HEK293T (cell line): ENCODE data around the gene STYXL1.

Source experiments
- BHLHE40 ChIP-seq: fragments of 450-650 bp; IDR thresholded peaks from 2 replicates; pipeline ENCODE4 v1.6.1; 2016; ENCODE audit warnings: mild to moderate bottlenecking, moderate library complexity, borderline replicate concordance
- CTBP1 ChIP-seq: fragments of 450-650 bp; IDR thresholded peaks from 2 replicates; pipeline ENCODE4 v1.6.1; 2016; ENCODE audit warnings: borderline replicate concordance
- ELF4 ChIP-seq: fragments of 450-650 bp; IDR thresholded peaks from 2 replicates; pipeline ENCODE4 v1.6.1; 2017; ENCODE audit warnings: antibody characterized with exemption
- FOXA1 ChIP-seq: fragments of 450-650 bp; IDR thresholded peaks from 2 replicates; pipeline ENCODE4 v1.6.1; 2016; ENCODE audit warnings: mild to moderate bottlenecking
- FOXK2 ChIP-seq: fragments of 450-650 bp; IDR thresholded peaks from 2 replicates; pipeline ENCODE4 v1.6.1; 2016; ENCODE audit warnings: mild to moderate bottlenecking
- FOXM1 ChIP-seq: fragments of 450-650 bp; IDR thresholded peaks from 2 replicates; pipeline ENCODE4 v1.6.1; 2017; ENCODE audit warnings: mild to moderate bottlenecking, borderline replicate concordance
- HDGF ChIP-seq: fragments of 450-650 bp; IDR thresholded peaks from 2 replicates; pipeline ENCODE4 v1.6.1; 2017; ENCODE audit warnings: antibody characterized with exemption, borderline replicate concordance
- LEF1 ChIP-seq: fragments of 450-650 bp; IDR thresholded peaks from 2 replicates; pipeline ENCODE4 v1.6.1; 2017; ENCODE audit warnings: mild to moderate bottlenecking, borderline replicate concordance
- TARDBP ChIP-seq: fragments of 450-650 bp; IDR thresholded peaks from 2 replicates; pipeline ENCODE4 v1.6.1; 2016
- ZNF384 ChIP-seq: fragments of 450-650 bp; IDR thresholded peaks from 2 replicates; pipeline ENCODE4 v1.6.1; 2016
- TF ChIP-seq, protein P1 (sequence below): fragments of 450-650 bp; IDR thresholded peaks from 2 replicates; pipeline ENCODE4 v1.6.1; 2016

GRCh38 chr7:75992083-75992755 lies 55.6 kb downstream of the STYXL1 start:
- TF ChIP-seq TARDBP (no peak), ELF4 (no peak), LEF1 (no peak), BHLHE40 (no peak), ZNF384 (no peak), FOXM1 (no peak), HDGF (no peak), CTBP1 (no peak), FOXK2 (no peak), FOXA1 (no peak)
- TF ChIP-seq, protein P1, sequence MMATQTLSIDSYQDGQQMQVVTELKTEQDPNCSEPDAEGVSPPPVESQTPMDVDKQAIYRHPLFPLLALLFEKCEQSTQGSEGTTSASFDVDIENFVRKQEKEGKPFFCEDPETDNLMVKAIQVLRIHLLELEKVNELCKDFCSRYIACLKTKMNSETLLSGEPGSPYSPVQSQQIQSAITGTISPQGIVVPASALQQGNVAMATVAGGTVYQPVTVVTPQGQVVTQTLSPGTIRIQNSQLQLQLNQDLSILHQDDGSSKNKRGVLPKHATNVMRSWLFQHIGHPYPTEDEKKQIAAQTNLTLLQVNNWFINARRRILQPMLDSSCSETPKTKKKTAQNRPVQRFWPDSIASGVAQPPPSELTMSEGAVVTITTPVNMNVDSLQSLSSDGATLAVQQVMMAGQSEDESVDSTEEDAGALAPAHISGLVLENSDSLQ: no peak
